RPMI7951 (cell line): ENCODE data around the gene CCDC170. TPM values are rescaled to one million over a fixed set of nuclear protein-coding genes. Genes with fewer than 3 reads are reported as not detected.

ENCODE experiments used
- DNase-seq: peaks from one replicate; pipeline ENCODE4 v3.0.0-alpha.2; 2012; ENCODE audit warnings: low read depth
- total RNA-seq: library from RNA; depleted of rRNA; stranded (reverse); fragments of >200 nt; shearing (Covaris generic); gene quantifications from 2 replicates; pipeline ENCODE4 v1.2.3, GENCODE V29; 2014

CCDC170 gene
- total RNA-seq, 1 experiment from 2014 or later, result not detected

DNA sequence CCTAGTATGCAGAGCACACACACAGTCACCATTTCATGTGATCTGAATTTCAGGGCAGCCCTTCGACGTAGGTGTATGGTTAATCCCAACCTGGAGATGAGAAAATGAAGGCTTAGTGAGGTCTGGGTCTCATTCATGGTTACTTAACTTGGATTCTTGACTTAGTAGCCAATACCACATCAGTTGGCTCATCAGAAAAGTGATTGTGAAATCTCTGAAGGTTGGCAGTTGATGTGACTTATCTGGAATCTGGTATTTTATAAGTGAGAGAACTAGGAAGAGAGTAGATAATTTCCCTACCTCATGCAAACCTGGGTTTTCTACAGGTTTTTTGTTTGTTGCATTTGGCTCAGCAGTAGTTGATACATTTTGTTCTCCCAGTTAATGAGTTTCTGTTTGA is 123.7 kb downstream of the CCDC170 start:
- no peak for DNase-seq

DNA sequence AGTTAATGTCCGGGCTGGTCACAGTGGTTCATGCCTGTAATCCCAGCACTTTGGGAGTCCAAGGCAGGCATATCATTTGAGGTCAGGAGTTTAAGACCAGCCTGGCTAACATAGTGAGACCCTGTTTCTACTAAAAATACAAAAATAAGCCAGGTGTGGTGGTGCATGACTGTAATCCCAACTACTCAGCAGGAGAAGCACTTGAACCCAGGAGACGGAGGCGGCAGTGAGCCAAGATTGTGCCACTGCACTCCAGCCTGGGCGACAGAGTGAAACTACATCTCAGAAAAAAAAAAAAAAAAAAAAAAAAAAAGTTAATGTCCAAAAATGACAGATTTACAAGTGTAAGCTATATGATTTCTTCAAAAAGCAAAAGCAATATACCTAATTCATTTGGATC is 124.9 kb downstream of the CCDC170 start:
- no peak for DNase-seq

DNA sequence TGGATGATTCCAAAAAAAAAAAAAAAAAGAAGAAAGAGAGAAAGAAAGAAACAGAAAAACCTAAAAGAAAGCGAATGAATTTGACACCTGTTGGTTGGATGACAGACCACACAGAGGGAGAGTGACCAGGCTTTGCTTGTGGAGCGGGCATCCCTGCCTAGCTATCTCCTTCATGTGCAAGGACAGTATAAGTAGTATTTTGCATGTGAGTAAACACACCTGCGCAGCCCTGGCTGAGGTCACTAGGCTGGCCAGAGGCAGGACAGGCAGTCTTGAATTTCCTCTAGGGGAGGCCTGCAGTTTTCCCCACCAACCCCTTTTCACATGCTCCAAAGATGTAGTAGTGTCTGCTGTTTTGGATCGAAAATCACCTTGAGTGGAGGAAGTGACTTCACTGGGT is 126.4 kb downstream of the CCDC170 start:
- no peak for DNase-seq

DNA sequence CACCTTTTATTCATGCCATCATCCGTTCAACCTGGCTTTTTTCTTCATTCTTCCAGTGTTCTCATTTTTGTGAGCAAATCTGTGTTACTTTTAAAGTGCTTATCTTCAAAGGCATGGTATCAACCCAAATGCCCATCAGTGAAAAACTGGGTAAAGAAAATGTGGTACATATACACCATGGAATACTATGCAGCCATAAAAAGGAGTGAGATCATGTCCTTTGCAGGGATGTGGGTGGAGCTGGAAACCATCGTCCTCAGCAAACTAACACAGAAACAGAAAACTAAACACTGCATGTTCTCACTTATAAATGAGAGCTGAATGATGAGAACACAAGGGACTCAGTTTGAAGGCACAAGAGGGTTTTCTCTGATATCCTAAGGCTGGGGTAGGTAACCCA is 130.3 kb downstream of the CCDC170 start:
- no peak for DNase-seq

DNA sequence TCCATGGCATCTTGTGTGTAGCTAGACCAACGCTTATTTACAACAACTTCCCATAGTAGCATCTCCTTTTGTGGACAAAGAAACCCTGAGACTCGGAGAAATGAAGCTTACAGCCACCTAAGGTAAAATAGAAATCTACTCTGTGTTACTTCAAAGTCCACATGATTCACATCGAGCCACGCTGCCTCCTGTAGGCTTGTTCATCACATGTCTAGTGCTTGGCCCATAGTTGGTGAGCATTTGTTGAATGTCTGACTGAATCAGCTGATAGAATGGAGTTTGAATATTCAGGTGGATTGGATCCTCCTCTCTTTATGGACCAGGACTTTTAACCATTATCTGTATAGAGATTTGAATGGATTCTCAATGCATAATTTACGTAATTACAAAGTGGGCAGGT is 130.7 kb downstream of the CCDC170 start:
- DNase-seq, result no peak

DNA sequence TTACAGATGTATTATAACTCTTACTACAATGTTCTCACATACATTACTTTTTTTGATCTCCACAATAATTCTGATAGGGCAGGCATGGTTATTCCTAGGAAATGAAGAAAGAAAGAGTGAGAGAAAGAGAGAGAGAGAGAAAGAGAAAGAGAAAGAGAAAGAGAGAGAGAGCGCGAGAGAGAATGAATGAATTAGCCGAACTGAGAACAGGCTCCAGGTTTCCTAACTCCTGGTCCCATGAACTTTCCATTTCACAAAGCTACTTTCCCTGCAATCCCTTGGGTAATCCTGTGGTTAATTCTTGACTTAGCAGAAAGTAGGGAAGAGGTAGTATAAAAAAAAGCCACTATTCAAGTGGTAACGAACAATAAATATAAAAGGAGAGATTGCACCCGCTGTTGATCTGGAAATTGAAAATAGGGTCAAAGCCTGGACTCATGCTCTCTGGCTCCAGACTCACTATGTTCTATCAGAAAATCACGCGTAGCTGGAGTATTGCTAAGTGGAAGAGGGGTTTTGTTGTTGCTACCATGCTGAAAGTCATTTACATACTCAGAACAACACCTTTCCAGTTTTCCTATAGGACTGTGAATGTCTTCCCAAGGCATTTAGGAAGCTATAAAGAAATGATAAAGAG is 131.2 kb downstream of the CCDC170 start:
- no peak for DNase-seq

DNA sequence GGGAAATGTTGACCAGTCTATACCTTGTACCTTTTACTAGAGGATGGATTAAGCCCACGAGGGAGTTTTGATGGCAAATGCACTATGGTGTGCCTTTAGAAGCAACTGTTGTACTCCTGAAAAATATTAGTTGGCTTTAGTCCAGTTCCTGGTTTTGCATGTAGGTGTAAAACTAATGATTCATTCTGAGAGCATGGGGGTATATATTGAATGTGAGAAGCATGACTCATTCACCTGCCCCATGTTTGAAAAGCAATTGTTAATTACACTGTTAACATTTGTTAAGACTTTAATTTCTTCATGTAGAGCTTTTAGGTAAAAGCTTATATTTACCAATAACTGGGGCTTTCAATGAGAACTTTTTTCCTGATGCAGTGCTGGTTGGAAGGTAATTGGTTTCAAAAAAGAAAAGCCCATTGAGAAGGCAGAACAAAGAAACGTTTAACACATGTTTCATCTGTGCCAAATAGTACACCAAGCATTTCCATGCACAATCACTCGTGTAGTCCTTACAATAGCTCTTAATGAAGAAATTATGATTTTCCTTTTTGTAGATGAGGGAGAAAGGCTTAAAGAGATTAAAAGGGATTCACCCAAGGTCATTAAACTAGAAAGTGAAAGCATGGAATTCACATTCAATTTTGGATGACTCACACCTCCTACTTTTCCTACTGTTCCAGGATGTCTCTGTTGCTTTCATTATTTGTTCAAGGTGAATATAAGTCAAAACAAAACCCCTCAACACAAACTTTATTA is 134.1 kb downstream of the CCDC170 start:
- peak; percentile 10 for DNase-seq

DNA sequence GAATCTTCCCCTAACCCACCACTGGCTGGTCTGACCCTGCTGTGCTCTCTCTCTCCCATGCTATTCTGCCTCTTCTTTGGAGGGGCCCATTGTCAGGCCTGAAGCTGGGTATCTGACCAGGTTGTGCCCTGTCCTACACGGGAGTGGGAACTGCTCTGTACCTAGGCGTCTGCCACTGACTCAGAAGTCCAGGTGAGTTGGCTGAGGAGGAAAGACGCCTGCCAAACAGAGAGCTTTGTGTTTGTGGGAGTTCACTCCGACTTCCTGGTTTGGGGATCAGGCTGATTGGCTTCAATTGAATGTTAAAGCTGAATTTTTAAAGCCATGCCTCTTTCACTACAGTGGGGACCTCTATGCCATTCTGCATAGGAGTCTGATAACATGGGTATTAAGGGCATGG is 136.0 kb downstream of the CCDC170 start:
- no peak for DNase-seq

DNA sequence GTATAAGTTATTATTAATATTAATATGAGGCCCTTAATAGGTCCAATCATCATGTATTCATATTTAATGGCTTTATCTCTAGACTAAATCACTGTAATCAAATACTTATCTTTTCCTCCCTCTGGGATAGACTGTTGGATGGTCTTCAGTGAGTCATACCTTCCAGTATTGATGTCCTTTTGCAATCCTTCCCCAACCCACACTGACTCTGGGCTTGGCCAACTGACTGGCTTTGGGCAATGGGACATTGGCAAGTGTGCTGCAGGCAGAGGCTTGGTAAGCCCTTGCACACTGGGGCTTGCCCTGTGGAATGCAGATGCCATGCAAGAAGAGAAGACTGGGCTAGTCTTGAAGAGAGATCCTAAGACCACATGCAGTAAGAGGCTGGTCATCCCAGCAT is 136.6 kb downstream of the CCDC170 start:
- DNase-seq, result no peak

DNA sequence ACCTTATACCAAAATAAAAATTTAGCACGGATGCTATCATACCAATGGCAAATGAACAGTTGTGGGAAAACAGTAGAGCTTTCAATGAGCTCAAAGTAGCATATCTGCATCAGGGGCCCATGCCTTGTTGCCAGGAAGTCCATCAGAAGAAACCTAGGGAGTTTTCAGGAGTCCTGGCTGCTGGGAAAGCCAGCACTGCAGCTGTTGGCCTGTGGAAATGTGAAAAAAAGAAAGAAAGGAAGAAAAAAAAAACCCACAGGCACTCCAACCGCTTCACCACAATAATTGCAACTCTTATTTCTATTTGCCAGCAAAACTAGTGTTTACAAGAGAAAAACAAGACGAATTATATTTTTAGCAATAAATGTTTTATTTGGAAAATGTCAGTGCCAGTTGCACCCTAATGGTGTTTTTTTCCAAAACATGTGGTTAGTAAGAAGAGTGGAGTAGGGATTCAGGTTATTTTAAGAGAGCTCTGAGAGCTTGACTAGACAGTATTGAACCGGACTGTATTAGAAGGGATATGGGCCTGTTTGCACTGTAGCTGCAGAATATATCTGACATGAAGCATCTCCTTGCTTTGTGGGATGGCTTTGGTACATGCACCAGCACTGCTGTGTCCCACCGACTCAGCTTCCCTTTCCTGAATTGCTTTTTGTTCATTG is 137.3 kb downstream of the CCDC170 start:
- DNase-seq, result no peak

DNA sequence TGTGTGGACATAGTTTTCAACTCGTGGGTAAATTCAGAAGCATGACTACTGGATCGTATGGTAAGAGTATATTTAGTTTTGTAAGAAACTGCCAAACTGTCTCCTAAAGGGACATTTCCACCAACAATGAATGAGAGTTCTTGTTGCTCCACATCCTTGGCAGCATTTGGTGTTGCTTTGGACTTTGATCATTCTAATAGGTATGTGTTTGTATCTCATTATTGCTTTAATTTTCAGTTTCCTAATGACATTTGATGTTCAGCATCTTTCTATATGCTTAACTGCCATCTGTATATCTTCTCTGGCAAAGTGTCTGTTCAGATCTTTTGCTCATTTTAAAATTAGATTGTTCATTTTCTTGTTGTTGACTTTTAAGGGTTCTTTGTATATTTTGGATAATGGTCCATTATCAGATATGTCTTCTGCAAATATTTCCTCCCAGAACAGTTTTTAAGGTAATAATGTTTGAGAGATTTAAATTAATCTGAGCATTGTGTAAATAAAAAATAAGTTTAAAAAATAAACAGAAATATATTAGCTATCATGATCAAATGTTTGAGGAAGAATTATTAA is 138.7 kb downstream of the CCDC170 start:
- DNase-seq, result no peak

DNA sequence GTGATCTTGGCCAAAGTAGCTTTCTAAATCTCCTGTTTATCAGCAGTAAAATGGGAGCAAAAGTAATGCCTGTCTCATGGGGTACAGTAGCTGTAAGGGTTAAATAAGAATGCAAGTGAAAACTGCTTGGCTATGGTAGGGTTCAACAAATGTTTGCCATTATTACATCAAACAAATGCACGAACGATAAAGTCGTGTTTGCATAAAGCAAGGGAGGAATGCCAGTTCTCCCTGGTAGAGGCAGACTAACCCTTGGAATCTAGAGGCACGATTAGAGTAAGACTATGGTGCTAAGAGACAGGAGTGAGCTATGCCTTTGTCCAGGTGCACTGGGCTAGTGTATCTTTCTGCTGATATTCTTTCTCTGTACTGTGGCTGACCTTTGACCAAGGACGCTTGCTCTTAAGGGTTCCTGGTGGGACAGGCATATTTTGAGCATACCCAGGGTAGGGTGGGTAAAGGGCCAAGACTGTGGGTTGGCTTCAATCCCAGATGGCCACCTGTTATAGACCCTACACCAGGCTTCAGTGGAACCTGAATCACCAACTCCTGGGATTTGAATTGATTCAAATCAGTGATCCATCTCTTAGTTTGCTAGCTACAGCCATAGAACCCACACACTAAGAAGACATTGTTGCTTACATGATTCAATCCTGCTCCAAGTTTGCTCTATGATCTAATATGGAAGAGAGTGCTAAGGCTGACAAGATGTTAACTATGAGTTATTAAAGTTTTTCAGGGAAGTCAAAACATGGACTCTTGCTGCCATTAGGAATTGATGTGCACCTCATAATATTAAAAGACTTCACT is 139.9 kb downstream of the CCDC170 start:
- no peak for DNase-seq

DNA sequence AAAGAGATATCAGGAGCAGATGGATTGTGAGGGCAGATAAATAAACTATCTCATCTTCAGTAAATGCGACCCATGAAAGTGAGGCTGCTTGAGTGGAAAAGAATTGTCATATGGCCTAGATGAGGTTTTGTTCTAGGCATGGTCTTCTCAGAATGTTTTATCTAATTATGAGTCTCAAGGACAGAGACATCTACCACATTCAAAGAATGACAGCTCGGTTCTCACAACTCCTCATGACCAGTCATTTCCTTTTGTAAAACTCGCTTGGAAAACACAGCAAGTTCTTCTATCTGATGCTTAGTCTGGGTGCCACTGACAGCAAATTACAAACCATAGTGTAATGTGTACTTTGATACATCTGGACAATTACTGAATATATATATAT is 140.5 kb downstream of the CCDC170 start:
- DNase-seq, result no peak

DNA sequence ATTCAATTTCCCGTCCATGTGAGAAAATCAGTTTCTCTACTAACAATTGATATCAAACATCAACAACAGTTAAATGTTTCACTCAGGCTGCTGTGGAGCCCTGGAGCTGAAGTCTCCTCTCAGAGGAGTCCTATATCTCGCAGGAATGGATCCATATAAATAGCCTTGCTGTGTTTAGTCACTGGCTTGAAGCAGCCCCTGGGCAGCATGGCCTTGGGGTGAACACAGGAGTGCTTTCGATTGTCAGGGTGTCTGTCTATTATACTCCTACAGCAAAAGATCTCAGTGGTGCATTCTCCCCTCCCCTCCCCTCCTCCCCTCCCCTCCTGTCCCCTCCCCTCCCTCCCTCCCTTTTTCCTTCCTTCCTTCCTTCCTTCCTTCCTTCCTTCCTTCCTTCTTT is 141.9 kb downstream of the CCDC170 start:
- DNase-seq, result no peak

DNA sequence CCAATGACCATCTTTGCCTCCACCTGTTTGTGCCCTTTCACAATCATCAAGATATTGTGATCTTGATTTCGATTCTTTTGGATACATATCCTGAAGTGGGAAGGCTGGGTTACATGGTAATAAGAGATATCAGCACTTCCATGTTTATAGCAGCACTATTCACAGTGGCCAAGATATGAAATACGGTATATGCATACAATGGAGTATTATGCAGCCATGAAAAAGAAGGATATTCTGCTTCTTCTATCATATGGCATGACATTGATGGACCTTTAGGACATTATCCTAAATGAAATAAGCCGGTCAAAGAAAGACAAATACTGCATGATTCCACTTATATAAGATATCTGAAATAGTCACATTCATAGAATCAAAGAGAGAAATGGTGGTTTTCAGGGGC is 144.0 kb downstream of the CCDC170 start:
- no peak for DNase-seq

DNA sequence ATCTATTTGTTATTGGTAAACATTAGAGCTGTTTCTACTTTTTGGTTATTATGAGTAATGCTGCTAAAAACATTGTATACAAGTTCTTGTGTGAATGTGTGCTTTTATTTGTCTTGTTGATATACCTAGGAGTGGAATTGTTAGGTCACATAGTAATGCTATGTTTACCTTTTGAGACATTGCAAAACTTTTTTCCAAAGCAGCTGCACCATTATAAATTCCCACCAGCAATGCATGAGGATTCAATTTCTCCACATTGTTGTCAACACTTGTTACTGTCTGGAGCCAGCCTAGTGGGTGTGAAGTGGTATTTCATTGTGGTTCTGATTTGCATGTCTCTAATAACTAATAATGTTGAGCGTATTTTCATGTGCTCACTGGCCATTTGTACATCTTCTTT is 145.9 kb downstream of the CCDC170 start:
- no peak for DNase-seq

DNA sequence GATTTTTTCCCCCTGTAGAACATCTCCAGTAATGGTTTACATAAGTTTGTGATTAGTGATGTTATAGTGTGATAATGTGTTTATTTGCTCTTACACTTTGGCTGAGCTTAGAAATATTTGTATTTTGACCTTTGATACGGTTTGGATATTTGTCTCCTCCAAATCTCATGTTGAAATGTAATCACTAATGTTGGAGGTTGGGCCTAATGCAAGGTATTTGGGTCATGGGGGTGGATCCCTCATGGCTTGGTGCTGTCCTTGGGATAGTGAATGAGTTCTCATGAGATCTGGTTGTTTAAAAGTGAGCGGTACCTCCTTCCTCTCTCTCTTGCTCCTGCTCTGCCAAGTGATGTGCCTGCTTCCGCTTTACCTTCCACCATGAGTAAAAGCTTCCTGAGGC is 147.2 kb downstream of the CCDC170 start:
- DNase-seq, result no peak

DNA sequence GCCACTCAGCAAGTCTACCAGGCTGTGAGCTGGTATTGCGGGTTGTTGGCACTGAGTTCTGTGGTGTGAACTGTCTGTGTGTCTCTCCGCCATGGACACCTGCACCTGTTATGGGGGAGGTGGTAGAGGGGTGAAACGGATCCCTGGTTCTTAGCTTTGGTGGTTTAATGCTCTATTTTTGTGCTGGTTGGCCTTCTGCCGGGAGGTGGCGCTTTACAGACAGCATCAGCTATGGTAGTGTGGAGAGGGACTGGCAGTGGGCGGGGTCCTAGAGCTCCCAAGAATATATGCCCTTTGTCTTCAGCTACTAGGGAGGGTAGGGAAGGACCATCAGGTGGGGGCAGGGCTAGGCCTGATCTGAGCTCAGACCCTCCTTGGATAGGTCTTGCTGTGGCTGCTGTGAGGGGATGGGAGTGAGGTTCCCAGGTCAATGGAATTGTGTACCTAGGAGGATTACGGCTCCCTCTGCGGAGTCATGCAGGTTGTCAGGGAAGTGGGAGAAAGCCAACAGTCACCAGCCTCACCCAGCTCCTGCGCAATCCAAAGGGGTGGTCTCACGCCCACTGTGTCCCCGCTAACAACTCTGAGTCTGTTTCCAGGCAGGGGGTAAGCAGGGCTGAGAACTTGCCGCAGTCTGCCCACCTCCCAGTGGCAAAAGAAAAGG is 154.3 kb downstream of the CCDC170 start:
- no peak for DNase-seq

DNA sequence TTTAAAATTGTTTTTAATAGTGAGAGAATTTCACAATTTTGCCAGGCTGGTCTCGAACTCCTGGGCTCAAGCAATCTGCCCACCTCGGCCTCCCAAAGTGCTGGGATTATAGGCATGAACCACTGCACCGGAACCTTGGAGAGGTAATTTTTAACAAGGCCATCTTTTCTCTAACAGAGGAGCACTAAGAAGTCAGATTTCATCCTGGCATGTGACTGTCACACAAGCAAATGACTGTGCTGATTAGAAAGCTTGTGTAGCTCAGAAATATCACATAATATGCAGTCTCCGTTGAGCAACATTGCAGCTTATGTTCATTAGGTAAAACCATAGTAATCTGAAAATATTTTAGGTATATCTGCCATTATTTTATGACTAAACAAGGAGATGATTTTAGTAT is 156.0 kb downstream of the CCDC170 start:
- DNase-seq, result no peak

DNA sequence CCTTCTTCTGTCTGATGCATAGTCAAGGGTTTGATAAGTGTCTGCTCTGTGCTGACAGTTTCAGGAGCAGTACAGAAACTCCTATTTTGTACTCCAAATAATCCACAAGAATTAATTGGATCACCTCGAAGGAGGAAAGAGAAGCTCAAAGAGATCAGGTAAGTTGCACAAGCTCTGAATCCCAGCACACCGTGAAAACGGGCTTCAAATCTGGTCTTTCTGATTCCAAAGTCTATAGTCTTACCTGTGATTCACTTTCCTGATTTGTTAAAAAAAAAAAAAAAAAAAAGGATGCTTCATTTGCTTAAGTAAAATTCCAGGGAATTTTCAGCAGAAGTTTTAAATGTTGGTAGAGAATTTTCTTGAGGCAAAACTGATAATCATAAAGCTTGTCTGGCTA is 157.8 kb downstream of the CCDC170 start:
- no peak for DNase-seq

DNA sequence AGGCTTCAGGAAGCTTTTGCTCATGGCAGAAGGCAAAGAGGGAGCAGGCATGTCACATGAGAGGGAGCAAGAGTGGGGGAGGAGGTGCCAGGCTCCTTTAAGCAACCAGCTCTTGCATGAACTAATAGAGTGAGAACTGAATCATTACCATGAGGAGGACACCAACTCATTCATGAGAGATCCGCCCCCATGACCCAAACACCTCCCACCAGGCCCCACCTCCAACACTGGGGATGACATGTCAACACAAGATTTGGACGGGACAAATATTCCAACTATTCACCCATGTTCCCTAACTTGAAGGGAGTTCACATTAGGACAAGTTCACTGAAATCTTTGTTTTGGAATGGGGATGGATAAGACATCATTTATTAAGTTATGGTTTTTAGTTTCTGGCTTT is 158.5 kb downstream of the CCDC170 start:
- DNase-seq, result no peak

DNA sequence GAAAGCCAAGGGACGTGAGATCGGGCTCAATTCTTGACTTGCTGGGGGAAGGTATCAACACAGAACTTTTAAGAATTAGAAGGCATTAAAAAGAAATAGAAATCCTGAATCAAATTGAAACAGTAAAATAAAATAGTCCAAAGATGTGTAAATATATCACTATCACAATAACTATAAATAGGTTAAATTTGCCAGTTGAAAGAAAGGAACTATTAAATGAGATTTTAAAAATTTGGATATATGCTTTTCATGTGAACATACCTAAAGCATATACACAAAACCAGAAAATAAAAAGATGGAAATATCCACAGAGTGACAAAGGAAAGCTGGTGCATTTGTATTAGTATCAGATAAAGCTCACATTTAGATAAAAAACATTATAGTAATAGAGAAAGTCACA is 161.3 kb downstream of the CCDC170 start:
- DNase-seq, result no peak
